Subcutaneous preadipocyte (primary cell): ENCODE data around the gene LIN37. TPM values are rescaled to one million over a fixed set of nuclear protein-coding genes. Genes with fewer than 3 reads are reported as not detected.

ENCODE experiments used
- total RNA-seq: library from RNA; depleted of rRNA; stranded (reverse); fragments of >200 nt; gene quantifications from 2 replicates; pipeline ENCODE4 v1.2.3, GENCODE V29; 2012

LIN37 gene, protein sequence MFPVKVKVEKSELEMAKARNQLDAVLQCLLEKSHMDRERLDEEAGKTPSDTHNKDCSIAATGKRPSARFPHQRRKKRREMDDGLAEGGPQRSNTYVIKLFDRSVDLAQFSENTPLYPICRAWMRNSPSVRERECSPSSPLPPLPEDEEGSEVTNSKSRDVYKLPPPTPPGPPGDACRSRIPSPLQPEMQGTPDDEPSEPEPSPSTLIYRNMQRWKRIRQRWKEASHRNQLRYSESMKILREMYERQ
- 14.3 and 16.2 TPM in 2 replicates for total RNA-seq

DNA sequence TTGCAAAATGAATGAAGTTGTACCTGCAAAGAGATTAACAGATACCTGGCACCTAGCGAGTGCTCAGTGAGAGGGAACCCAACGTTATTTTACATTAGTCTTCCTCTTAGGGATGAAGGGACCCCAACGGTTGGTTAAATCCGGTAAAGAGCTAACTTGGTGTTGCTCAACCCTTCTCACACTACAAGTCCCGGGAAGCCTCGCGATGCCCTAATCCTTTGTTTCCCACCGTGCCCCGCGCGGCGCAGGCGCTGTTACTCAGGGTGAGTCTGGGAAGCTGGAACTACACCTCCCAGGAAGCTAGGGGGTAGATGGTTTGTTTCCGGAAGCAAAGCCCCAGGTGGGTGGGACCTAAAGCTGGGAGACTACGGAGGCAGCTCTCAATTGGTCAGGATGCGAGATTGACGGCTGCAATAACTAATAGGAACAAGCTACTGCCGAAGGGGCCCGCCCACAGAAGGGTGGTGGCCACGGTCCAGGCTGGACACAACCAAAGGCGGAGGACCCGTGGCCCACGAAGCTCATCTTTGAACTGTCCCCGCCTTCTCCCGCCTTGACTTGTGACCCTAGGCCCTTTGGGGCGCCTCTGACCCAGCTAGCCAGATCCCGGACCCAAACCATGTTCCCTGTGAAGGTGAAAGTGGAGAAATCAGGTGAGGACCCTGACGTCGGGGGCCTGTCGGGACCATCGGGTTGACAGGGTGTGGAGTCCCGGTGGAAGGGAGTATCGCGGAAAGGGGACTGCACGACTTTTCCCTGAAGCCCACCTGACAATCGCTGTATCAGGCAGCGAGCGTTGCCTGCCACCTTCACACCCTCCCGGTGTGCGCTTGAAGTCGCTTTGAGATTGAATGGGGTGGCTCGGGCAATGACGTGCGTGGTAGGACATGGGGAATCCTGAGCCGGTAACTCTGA, at the start of gene LIN37:
LIN37 (plus strand) TSS at position 471 of the 915 bp plus-strand sequence; CDS start at position 620, 149 bp downstream.

DNA sequence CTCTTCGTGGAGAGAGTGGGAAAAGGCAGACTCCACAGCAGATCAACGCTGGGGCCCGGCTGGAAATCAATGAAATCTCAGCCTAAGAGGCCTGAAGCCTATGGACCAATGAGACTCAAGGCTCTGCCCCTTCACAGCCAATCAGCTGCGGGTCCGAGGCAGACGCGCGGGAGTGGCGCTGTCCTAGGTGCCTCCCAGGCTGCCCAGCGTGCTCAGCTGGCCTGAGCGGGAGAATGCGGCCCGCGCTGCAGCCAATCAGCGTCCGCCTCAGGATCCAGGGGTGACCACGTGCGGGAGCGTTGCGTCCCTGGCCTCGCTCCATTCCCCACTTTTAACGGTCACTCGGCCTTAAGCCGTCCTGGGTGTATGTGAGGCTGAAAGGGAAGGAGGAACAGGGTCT, 44.2 kb upstream of the LIN37 start, which contains the start of gene ZBTB32:
ZBTB32 (plus strand) TSS at position 341 of the 400 bp plus-strand sequence. CDS start 10,069 bp downstream, outside the sequence.

DNA sequence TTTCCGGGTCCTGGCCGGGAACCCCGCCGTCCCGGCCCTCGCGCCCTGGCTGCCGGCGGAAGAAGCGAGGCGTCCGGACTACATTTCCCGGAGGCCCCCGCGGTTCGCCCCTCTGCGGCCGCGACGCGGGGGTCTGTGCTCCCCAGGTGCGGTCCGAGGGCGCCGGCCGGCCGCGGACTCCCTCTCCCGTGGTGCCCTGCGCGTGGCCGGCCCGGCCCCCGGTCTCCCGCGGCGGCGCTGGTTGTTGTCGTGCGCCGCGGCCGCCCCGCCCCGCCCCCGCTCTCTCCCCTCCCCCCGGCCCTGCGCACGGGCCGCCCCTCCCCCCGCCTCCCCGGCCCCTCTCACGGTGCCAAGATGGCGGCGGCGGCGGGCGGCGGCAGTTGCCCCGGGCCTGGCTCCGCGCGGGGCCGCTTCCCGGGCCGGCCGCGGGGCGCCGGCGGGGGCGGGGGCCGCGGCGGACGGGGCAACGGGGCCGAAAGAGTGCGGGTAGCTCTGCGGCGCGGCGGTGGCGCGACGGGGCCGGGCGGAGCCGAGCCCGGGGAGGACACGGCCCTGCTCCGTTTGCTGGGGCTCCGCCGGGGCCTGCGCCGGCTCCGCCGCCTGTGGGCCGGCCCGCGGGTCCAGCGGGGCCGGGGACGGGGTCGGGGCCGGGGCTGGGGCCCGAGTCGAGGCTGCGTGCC, 30.6 kb upstream of the LIN37 start, which contains the start of gene KMT2B:
KMT2B (plus strand) TSS at position 339 of the 680 bp plus-strand sequence; CDS start at position 355, 16 bp downstream.

DNA sequence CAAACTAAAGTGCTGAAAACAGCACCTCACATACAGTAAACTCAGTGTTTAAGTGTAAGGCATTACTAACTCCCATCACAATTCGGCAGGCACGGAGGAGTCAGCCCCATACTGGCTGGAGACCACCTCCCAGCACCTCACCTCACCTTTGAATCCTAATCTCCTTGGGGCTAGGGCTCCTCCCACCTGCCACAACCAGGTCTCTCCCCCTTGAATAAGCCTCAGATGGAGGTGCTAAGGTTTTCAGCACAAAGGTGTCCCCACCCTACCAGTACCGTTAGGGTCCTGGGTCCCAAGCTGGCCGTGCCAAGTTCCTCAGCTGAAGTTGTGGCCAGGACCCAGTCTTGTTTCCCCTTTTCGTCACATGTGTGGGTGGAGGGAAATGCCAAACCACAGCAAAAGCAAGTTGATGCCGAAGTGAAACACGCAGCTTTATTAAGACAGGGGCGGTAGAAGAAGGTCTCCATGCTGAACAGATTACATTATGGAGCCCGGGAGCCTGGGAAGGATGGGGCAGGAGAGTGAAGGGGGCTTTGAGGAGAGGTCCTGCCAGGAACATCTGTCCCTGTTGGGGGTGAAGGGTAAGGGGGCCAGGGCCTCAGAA, 6.2 kb upstream of the LIN37 start, which contains the start of gene IGFLR1:
IGFLR1 (minus strand) TSS at position 332 of the 604 bp plus-strand sequence. CDS start 1,272 bp downstream, outside the sequence.

DNA sequence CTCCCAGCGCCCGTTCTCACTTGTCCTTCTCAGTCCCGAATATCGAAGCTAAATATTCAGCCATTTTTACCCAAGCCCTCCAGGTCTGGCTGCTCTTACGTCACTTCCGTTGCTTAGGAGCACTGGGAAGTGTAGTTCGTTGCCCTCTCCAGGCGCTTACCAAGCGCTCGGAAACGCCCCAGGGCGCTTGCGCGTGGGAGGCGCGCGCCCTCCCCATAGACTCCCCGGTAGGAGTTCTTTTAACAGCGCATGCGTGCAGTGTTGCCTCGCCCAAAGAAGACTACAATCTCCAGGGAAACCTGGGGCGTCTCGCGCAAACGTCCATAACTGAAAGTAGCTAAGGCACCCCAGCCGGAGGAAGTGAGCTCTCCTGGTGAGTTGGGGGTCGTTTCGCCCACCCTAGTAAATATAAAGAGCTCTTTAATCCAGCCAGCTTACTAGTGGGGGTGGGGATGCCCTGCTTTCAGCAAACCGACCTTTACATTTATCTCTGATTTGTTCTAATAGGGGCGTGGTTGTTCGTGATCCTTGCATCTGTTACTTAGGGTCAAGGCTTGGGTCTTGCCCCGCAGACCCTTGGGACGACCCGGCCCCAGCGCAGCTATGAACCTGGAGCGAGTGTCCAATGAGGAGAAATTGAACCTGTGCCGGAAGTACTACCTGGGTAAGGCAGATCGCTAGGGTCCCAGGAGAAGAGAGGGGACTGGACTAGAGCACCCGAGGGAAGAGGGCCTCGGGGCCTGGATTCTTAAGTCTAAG, 2.9 kb upstream of the LIN37 start, which contains the start of the genes PSENEN and U2AF1L4:
PSENEN (plus strand) TSS at position 324 of the 759 bp plus-strand sequence; CDS start at position 604, 280 bp downstream.
U2AF1L4 (minus strand) TSS at position 91 of the 759 bp plus-strand sequence; CDS start at position 64, 27 bp downstream.

DNA sequence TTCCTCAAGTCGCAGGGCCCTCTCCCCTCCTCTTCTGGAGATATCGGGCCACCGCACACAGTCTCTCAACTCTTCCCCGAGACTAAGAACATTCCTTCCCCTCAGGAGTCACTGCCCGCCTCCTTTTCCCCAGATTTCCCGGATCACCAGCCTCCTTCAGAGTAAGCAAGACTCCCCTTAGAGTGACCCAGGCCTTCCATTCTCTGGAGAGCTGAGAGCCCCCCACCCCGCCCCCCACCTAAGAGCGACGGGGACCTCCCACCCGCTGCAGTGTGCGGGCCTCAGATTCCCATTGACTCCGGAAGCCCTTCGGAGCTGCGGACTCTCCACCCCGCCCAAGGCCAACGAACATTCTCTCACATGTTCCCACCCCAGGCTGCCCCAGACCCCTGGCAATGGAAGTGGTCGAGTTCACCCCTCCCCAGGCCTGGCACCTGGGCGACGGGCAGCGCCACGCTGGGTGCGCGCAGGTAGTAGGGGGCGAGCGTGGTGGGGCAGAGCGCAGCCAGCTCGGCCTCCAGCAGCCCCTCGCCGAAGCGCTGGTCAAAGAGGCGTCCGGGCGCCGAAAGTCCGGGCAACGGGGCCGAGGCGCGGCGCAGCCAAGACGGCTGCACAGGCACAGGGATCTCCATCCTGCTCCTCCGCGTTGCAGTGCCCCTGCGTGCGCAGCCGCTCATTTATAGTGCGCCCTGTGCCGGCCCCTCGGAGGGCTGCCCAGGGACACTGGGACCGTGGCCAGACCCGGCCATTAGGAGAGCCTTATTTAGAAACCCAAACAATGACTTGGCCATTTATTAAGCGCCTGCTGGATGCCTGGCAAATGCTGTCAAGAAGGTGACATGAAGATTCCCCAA, 8.2 kb downstream of the LIN37 start, which contains the start of gene HSPB6:
HSPB6 (minus strand) TSS at position 653 of the 854 bp plus-strand sequence; CDS start at position 632, 21 bp downstream.

DNA sequence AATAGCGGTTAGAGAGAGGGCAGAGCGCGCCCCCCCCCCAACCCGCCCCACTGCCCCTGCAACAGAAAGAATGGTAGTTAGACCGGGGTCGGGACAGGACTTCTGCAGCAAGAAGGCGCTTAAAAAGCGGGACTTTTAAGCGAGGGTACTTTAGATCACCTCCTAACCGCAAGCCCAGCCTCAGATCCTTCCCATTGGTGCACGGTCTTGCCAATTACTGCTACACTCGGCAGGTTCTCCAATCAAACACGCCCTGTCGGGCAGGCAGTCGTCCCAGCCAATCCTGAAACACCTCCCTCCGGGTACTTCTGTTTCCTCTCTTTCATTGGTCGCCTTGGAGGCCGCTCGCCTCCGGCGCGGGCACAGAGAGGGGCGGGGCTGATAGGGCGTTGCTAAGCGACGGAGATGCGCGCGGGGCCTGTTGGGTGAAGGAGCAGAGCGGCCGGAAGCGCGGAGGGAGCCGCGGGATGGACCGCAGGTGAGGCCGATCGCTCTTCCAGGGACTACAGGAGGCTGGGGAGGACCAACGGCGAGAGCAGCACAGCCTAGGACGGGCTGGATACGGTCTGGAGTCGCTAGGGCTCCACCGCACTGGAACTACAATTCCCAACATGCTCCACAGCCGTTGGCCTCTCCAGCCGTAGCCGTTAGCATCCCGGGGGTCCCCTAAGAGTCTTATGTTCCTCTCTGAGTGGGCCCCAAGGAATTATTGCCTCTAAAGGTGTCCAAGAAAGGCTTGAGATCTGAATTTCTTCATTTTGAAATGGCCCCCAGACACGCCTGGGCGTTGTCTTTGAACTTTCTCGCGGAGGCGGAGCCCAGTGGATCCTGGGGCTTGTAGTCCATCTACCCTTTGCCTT, 9.6 kb downstream of the LIN37 start, which contains the start of gene PROSER3:
PROSER3 (plus strand) TSS at position 428 of the 860 bp plus-strand sequence; CDS start at position 468, 40 bp downstream.

DNA sequence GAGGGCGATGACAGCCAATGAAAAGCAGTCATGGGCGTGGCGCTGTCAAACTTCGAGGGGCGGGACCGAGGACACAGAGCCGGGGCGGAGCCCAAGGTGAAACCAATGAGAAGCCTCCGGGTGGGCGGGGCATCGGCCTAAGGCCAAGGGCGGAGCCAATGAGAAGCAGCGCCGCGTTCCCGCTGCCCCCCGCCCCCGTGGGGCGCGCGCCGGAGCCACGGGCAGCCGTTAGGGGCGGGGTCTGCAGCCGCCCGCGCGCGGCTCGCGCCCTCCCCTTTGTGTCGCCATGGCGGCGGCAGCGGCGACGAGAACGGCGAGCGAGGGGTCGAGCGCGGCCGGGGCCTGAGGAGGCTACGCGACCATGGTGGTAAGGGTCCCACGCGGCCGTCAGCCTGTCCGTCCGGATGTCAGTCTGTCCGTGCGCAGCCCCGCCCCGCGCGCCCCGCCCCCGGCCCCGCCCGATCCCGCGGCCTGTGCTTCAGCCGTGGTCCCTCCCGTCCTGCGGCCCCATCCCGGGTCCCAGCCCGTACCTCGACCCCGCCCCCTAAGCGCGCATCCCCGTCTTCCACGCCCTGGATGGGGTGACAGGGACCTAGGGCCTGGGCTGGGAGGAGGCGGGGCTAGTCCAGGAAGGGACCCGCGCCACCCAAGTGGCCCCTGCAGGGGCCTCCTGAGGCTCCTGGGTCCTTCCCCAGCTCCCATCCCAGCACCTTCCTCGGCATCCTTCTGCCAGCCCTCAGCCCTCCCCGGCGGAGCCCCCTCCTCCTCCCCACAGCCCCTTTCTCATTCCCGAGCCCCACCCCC, 27.1 kb downstream of the LIN37 start, which contains the start of gene ARHGAP33:
ARHGAP33 (plus strand) TSS at position 267 of the 804 bp plus-strand sequence; CDS start at position 362, 95 bp downstream.

Other genes starting within 250 kb of the LIN37 start
- 8.2 and 23.1 TPM in 2 replicates for gene DMKN, start 234.9 kb upstream of the LIN37 start, total RNA-seq
- 4.3 and 13.6 TPM in 2 replicates for gene SBSN, start 220.3 kb upstream of the LIN37 start, total RNA-seq
- gene GAPDHS, start 215.1 kb upstream of the LIN37 start, total RNA-seq: under 0.01 TPM in 1 of 2 replicates, not detected in the other
- 85.2 and 116 TPM in 2 replicates for gene TMEM147, start 202.9 kb upstream of the LIN37 start, total RNA-seq
- not detected in 2 replicates for gene ATP4A, start 184.9 kb upstream of the LIN37 start, total RNA-seq
- not detected in 2 replicates for gene PMIS2, start 162.4 kb upstream of the LIN37 start, total RNA-seq
- 6.6 and 12.5 TPM in 2 replicates for gene HAUS5, start 135.8 kb upstream of the LIN37 start, total RNA-seq
- 42.0 and 43.0 TPM in 2 replicates for gene RBM42, start 119.5 kb upstream of the LIN37 start, total RNA-seq
- gene ETV2, start 106.8 kb upstream of the LIN37 start, total RNA-seq: 0.37 and 0.39 TPM in 2 replicates
- 156 and 265 TPM in 2 replicates for gene COX6B1, start 100.3 kb upstream of the LIN37 start, total RNA-seq
- not detected in 2 replicates for gene UPK1A, start 82.1 kb upstream of the LIN37 start, total RNA-seq
- not detected in 2 replicates for gene ZBTB32, start 44.0 kb upstream of the LIN37 start, total RNA-seq
- 7.3 and 7.8 TPM in 2 replicates for gene KMT2B, start 30.6 kb upstream of the LIN37 start, total RNA-seq
- 1.6 and 2.9 TPM in 2 replicates for gene IGFLR1, start 6.1 kb upstream of the LIN37 start, total RNA-seq
- 4.5 and 5.5 TPM in 2 replicates for gene U2AF1L4, start 3.2 kb upstream of the LIN37 start, total RNA-seq
- 12.5 and 14.7 TPM in 2 replicates for gene PSENEN, start 2.9 kb upstream of the LIN37 start, total RNA-seq
- 21.3 and 48.9 TPM in 2 replicates for gene HSPB6, start 8.5 kb downstream of the LIN37 start, total RNA-seq
- gene PROSER3, start 9.6 kb downstream of the LIN37 start, total RNA-seq: 7.7 and 12.7 TPM in 2 replicates
- 5.9 and 6.3 TPM in 2 replicates for gene ARHGAP33, start 27.0 kb downstream of the LIN37 start, total RNA-seq
- gene PRODH2, start 64.3 kb downstream of the LIN37 start, total RNA-seq: not detected in 2 replicates
- gene NPHS1, start 103.9 kb downstream of the LIN37 start, total RNA-seq: not detected in 2 replicates
- under 0.01 TPM in 1 of 2 replicates, not detected in the other for gene KIRREL2, start 108.3 kb downstream of the LIN37 start, total RNA-seq
- 0.37 and 1.2 TPM in 2 replicates for gene APLP1, start 120.0 kb downstream of the LIN37 start, total RNA-seq
- gene NFKBID, start 152.0 kb downstream of the LIN37 start, total RNA-seq: 4.4 and 6.1 TPM in 2 replicates
- gene HCST, start 154.0 kb downstream of the LIN37 start, total RNA-seq: 0.37 and 0.59 TPM in 2 replicates
- gene TYROBP, start 159.7 kb downstream of the LIN37 start, total RNA-seq: not detected in 2 replicates
- 3.9 and 4.0 TPM in 2 replicates for gene LRFN3, start 187.8 kb downstream of the LIN37 start, total RNA-seq
- 14.9 and 18.0 TPM in 2 replicates for gene SDHAF1, start 246.6 kb downstream of the LIN37 start, total RNA-seq